ENCODE results near the gene PFAS.

GRCh38 chr17:8224891-8225812 lies 23.9 kb upstream of the PFAS start:
- TF ChIP-seq, protein P1, sequence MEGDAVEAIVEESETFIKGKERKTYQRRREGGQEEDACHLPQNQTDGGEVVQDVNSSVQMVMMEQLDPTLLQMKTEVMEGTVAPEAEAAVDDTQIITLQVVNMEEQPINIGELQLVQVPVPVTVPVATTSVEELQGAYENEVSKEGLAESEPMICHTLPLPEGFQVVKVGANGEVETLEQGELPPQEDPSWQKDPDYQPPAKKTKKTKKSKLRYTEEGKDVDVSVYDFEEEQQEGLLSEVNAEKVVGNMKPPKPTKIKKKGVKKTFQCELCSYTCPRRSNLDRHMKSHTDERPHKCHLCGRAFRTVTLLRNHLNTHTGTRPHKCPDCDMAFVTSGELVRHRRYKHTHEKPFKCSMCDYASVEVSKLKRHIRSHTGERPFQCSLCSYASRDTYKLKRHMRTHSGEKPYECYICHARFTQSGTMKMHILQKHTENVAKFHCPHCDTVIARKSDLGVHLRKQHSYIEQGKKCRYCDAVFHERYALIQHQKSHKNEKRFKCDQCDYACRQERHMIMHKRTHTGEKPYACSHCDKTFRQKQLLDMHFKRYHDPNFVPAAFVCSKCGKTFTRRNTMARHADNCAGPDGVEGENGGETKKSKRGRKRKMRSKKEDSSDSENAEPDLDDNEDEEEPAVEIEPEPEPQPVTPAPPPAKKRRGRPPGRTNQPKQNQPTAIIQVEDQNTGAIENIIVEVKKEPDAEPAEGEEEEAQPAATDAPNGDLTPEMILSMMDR (IDR thresholded peaks at IDR 0.05; ENCODE audit: low read depth, low read length, poor library complexity, severe bottlenecking) = no peak
- no peak for TF ChIP-seq EZH2phosphoT487 (IDR thresholded peaks at IDR 0.05; ENCODE audit: borderline replicate concordance, low read length)

All from DOHH2 (cell line).